GM20000 (cell line): ENCODE results near the gene FAM240B.
A peak's percentile ranks its signal among the peaks of the same experiment; 100 is the strongest.

Experiments
- DNase-seq: peaks from one replicate; pipeline ENCODE4 v3.0.0; 2012; ENCODE audit warnings: low spot score
- TF ChIP-seq, protein P1 (sequence below): IDR thresholded peaks from 2 replicates; pipeline ENCODE4 v1.5.1; 2012; ENCODE audit warnings: mild to moderate bottlenecking, control low read depth; ENCODE audit errors: extremely low read depth, missing control alignments

FAM240B gene

DNA sequence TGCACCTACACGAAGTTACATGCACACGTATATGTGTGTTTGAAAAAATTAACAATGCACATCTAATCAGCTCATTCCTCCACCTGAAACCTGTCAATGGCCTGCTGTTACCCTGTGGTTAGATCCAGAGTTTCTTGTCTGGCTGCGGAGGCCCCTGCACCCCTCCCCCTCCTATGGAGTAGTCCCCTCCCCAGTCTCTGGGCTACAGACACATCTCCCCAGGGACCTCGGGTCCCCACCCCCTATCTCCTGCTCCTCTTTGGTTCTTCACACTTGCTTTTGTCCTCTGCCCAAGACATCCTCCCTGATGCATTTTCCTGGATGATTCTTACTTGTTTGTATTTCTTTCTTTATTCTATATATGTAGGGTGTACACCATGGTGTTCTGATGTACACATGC is 27.2 kb downstream of the FAM240B start:
- TF ChIP-seq, protein P1, sequence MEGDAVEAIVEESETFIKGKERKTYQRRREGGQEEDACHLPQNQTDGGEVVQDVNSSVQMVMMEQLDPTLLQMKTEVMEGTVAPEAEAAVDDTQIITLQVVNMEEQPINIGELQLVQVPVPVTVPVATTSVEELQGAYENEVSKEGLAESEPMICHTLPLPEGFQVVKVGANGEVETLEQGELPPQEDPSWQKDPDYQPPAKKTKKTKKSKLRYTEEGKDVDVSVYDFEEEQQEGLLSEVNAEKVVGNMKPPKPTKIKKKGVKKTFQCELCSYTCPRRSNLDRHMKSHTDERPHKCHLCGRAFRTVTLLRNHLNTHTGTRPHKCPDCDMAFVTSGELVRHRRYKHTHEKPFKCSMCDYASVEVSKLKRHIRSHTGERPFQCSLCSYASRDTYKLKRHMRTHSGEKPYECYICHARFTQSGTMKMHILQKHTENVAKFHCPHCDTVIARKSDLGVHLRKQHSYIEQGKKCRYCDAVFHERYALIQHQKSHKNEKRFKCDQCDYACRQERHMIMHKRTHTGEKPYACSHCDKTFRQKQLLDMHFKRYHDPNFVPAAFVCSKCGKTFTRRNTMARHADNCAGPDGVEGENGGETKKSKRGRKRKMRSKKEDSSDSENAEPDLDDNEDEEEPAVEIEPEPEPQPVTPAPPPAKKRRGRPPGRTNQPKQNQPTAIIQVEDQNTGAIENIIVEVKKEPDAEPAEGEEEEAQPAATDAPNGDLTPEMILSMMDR = no peak

DNA sequence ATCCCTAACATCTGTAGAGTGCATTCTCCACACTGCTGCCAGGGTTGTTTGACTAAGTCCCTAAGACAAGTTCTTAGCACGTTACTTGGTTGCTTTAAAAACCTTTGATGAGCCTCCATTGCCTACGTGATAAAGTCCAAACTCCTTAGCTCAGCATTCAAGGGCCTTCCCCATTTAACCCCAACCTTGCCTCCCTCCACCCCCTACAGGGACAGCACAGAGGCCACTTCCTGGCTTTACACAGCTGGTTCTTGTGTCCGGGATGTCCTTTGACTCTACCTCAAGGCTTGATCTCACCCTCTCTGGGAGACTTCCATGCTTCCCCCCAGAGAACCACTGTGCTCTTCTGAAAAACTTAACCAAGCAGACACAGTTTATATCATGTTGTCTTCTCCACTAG is 29.4 kb downstream of the FAM240B start:
- TF ChIP-seq, protein P1 = no peak
- DNase-seq = peak; percentile 34

More for the DNA sequence above, 27.2 kb downstream of the FAM240B start:
- no peak for DNase-seq

DNA sequence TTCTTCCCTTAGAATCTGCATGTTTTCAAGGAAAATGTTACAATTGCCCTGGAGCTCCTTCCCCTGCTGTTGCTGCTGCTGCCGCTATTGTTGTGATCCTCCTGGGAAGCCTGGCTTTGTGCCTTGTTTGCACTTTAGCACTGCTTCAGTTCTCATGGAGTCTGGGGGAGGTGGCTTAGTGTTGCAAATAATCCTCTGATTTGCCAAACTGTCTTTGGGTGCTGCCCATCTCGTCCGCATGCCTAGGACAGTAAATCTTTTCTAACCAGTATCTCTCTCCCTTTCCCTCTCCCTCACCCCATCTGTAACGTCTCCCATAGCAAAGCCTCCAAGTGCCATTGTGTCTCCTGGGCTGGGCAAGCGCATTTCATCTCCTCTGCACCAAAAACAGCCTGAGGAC is 30.3 kb downstream of the FAM240B start:
- TF ChIP-seq, protein P1 = no peak
- DNase-seq = no peak

DNA sequence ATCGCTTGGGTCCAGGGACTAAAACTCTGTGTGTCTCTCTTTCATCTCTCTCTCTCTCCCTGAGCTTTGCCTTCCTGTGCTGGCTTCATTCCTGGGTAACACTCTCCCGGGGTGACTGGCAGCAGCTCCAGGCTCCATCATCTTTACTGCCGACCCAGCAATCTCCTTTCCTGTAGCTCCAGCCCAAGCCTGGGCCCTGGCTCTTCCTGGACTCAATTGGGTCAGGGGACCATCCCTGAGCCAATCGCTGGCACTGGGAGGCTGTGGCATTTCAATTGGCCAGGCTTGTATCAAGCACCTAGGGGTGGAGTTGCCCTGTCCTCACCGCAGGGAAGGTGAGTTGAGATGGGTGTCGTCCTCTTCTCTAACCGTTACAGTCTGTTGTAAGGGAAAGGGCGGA is 31.9 kb downstream of the FAM240B start:
- TF ChIP-seq, protein P1 = no peak
- no peak for DNase-seq

DNA sequence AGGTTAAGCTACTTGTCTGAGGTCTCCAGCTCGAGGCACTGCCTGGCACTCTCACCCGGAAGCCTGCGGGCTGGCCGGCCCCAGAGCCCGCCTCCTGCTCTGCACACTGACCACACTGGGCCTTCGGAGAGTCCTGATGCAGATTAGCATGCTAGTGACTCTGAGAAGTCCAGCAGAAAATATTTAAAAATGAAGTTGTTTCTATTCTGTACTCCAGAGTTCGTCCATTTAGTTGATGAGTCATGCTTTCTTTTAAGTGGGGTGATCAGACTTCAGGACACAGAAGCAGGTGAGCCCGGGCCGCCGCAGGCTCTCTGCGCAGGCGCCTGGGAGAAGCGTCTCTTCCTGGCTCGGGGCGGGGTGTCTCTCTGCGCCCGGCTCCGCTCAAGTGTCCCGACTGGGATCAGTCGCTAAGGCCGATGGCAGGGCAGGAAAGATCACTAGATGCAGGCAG is 32.5 kb downstream of the FAM240B start:
- DNase-seq = peak; percentile 49
- TF ChIP-seq, protein P1 = no peak

DNA sequence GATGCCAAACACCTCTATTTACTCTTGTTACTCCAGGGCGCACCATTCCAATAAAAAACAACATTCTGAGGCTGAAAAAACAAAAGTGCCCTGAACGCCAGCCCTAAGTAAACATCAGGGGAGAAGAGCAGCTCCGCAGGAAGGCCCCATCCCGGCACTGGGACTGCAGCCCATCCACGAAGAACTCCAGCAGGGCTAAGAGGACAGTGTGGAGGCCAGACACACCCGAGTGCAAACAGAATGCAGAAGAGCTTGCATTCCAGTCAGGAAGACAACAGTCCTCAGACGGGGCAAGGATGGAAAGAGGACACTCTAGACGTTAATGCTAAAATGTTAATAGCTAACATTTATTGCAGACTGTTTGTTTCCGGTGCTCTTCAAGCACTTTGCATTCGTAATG is 33.0 kb downstream of the FAM240B start:
- DNase-seq = no peak
- TF ChIP-seq, protein P1 = no peak

DNA sequence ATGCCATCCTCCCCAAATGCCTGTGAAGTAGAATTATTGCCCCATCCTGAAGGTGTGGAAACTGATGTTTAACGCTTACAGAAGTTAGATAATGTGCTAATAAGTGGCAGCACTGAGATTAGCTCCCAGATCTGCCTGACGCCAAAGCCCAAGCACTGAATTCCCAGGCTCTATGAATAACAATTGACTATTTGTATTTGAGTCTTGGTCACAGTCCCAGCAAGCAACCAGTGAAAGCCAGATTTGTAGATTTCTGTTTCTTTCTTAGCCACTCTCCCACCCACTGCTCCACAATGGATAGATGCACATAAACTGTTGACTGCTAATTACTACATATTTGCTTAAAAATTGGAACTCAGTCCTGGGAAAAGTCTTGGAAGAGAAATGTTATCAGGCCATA is 34.4 kb downstream of the FAM240B start:
- DNase-seq = no peak
- TF ChIP-seq, protein P1 = no peak
